ENCODE measurements around the gene PLD2.

- TF ChIP-seq CTCF (IDR thresholded peaks at IDR 0.05; ENCODE audit: insufficient read depth, low read length, poor library complexity, severe bottlenecking) (no peak), EZH2phosphoT487 (conservative IDR thresholded peaks at IDR 0.05; ENCODE audit: low read length) (no peak)
These were observed at the start of gene PLD2 for GRCh38 chr17:4806777-4807604.
